ENCODE data around the gene TTF1. TPM values are rescaled to one million over a fixed set of nuclear protein-coding genes. Genes with fewer than 3 reads are reported as not detected.

The TTF1 gene
- total RNA-seq, 1 donor = 10.6 TPM

GRCh38 chr9:132408521-132408920, 1.9 kb upstream of the TTF1 start:
- no peak for DNase-seq (ENCODE audit: low read depth)
- no peak for TF ChIP-seq CTCF (IDR thresholded peaks at IDR 0.05; ENCODE audit: insufficient read depth, low read length)
- H3K4me3 ChIP-seq (ENCODE audit: low read depth, low read length) = no peak overlapping the region

GRCh38 chr9:132407196-132407595, 556 bp upstream of the TTF1 start:
- TF ChIP-seq CTCF (IDR thresholded peaks at IDR 0.05; ENCODE audit: insufficient read depth, low read length) = no peak
- H3K4me3 ChIP-seq (ENCODE audit: low read depth, low read length) = peak overlapping the region; percentile 84
- no peak for DNase-seq (ENCODE audit: low read depth)

- no peak overlapping the region for H3K4me3 ChIP-seq (ENCODE audit: low read depth, low read length)
- DNase-seq (ENCODE audit: low read depth) = no peak
- TF ChIP-seq CTCF (IDR thresholded peaks at IDR 0.05; ENCODE audit: insufficient read depth, low read length) = no peak
Observed at GRCh38 chr9:132404228-132404881, 2.3 kb downstream of the TTF1 start.

- H3K4me3 ChIP-seq (ENCODE audit: low read depth, low read length) = no peak overlapping the region
- DNase-seq (ENCODE audit: low read depth) = no peak
- no peak for TF ChIP-seq CTCF (IDR thresholded peaks at IDR 0.05; ENCODE audit: insufficient read depth, low read length)
Observed at GRCh38 chr9:132401824-132402223, 4.8 kb downstream of the TTF1 start.

- no peak for DNase-seq (ENCODE audit: low read depth)
- TF ChIP-seq CTCF (IDR thresholded peaks at IDR 0.05; ENCODE audit: insufficient read depth, low read length) = no peak
- no peak overlapping the region for H3K4me3 ChIP-seq (ENCODE audit: low read depth, low read length)
Observed at GRCh38 chr9:132395560-132395959, 11.1 kb downstream of the TTF1 start.

GRCh38 chr9:132391449-132391848, 15.2 kb downstream of the TTF1 start:
- TF ChIP-seq CTCF (IDR thresholded peaks at IDR 0.05; ENCODE audit: insufficient read depth, low read length) = no peak
- no peak overlapping the region for H3K4me3 ChIP-seq (ENCODE audit: low read depth, low read length)
- no peak for DNase-seq (ENCODE audit: low read depth)

- H3K4me3 ChIP-seq (ENCODE audit: low read depth, low read length) = no peak overlapping the region
- TF ChIP-seq CTCF (IDR thresholded peaks at IDR 0.05; ENCODE audit: insufficient read depth, low read length) = no peak
- DNase-seq (ENCODE audit: low read depth) = no peak
Observed at GRCh38 chr9:132390966-132391365, 15.7 kb downstream of the TTF1 start.
